ENCODE results near the gene EOLA1. TPM values are rescaled to one million over a fixed set of nuclear protein-coding genes. Genes with fewer than 3 reads are reported as not detected.
"Not testable (repeated sequence)": the region's sequence is repeated elsewhere in the genome, so short reads cannot be mapped to it uniquely, and the experiment has no call there.

EOLA1 gene
- total RNA-seq, 4 donors from 2014 or later: 9.7 to 20.7 (median 11.6) TPM

DNA sequence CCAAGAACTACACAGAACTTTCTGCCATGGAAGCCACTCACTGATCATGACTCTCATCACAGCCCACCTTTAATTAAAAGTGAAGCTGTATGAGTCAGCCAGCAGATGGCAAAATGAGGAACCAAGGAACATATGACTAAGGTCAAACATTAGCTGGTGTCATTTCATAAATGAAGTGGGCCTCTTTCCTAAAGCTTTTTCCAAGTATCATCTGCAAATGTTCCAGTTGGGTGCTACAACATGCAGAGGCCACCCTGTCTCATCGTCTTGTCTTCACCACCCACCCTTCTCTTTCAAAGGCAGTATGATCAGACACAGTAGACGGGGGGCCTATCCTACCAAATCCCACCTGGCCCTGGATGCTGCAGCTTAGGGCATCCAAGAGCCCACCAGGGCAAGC is 9.2 kb upstream of the EOLA1 start:
- H3K27me3 ChIP-seq: no peaks in the 10 kb centered on the region
- no peak for ATAC-seq
- H3K4me1 ChIP-seq: no peaks in the 10 kb centered on the region
- no peak overlapping the region for H3K4me3 ChIP-seq
- no peaks in the 10 kb centered on the region for H3K9me3 ChIP-seq
- TF ChIP-seq, protein P1, sequence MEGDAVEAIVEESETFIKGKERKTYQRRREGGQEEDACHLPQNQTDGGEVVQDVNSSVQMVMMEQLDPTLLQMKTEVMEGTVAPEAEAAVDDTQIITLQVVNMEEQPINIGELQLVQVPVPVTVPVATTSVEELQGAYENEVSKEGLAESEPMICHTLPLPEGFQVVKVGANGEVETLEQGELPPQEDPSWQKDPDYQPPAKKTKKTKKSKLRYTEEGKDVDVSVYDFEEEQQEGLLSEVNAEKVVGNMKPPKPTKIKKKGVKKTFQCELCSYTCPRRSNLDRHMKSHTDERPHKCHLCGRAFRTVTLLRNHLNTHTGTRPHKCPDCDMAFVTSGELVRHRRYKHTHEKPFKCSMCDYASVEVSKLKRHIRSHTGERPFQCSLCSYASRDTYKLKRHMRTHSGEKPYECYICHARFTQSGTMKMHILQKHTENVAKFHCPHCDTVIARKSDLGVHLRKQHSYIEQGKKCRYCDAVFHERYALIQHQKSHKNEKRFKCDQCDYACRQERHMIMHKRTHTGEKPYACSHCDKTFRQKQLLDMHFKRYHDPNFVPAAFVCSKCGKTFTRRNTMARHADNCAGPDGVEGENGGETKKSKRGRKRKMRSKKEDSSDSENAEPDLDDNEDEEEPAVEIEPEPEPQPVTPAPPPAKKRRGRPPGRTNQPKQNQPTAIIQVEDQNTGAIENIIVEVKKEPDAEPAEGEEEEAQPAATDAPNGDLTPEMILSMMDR (IDR thresholded peaks at IDR 0.05): no peak
- 83% methylated on average over 1 of the region's 2 CpGs; no CpG with 5 or more reads in 1 of the 2 donors for WGBS, 2 donors (ENCODE audit: low coverage in 1 of 2)
- H3K36me3 ChIP-seq: peaks cover 0 to 8% of the 10 kb centered on the region in 2 donors
- no peak overlapping the region for H3K27ac ChIP-seq

DNA sequence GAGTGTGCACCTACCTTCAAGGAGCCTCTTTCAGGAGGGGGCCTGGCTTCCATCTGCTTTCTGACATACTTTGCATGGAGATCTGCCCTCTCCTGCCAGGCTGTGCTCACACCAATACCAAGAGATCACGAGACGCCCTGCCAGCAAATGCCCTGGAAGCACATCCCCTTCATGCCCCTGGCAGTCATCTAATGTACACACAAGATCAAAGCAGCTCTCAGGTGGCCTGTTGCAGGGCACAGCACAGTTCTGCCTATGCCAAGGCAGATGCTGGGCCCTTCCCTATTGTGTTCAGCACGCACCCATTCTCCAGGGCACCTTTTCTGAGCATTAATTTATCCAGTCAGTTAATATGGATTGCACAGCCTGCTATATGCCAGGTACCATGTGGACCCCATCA is 7.9 kb upstream of the EOLA1 start:
- not testable (repeated sequence) for H3K27ac ChIP-seq, H3K4me3 ChIP-seq, ATAC-seq, H3K9me3 ChIP-seq, H3K27me3 ChIP-seq, H3K4me1 ChIP-seq, H3K36me3 ChIP-seq
- no CpG with 5 or more reads among the region's 3 CpGs for WGBS, 2 donors (ENCODE audit: low coverage in 1 of 2)

- not testable (repeated sequence) for H3K36me3 ChIP-seq, H3K4me1 ChIP-seq, ATAC-seq, H3K27ac ChIP-seq, H3K4me3 ChIP-seq, H3K27me3 ChIP-seq, H3K9me3 ChIP-seq
- no CpG with 5 or more reads among the region's 11 CpGs for WGBS, 2 donors (ENCODE audit: low coverage in 1 of 2)
Measured at GRCh38 chrX:149533999-149534398, 6.8 kb upstream of the EOLA1 start.

- H3K4me3 ChIP-seq, H3K36me3 ChIP-seq, H3K9me3 ChIP-seq, H3K27ac ChIP-seq, H3K27me3 ChIP-seq, ATAC-seq, H3K4me1 ChIP-seq: not testable (repeated sequence)
- 29 to 60% methylated on average over 1 to 2 of the region's 3 CpGs for WGBS, 2 donors (ENCODE audit: low coverage in 1 of 2)
Measured at GRCh38 chrX:149534926-149535602, 5.7 kb upstream of the EOLA1 start.

DNA sequence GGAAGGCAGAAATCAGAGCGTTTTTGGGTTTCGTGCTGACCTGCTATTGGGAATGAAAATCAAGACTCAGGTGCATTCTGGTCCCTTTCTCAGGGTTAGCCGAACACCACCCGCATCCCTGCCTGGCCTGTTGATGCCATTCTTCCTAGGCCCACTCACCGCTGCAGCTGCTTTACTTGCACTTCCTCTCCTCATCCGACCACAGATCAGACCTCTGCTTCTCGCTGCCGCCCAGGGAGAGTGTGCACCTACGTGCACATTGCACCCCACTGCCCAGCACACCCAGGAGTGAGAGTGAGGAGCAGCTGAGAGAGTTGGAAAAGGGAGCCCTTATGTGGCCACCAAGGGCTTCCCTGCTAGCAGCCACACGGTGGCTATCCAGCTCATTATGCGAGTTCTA is 3.3 kb upstream of the EOLA1 start:
- H3K27ac ChIP-seq, H3K4me3 ChIP-seq, H3K36me3 ChIP-seq, H3K27me3 ChIP-seq, H3K9me3 ChIP-seq, H3K4me1 ChIP-seq, ATAC-seq: not testable (repeated sequence)
- 80% methylated on average over 4 of the region's 11 CpGs; no CpG with 5 or more reads in 1 of the 2 donors for WGBS, 2 donors (ENCODE audit: low coverage in 1 of 2)

GRCh38 chrX:149539283-149540130 is 1.3 kb upstream of the EOLA1 start:
- TF ChIP-seq POLR2A (IDR thresholded peaks at IDR 0.05): no peak
- TF ChIP-seq, protein P1 (IDR thresholded peaks at IDR 0.05): no peak
- TF ChIP-seq POLR2AphosphoS5 (IDR thresholded peaks at IDR 0.05): peak; percentile 42
- peaks cover 0 to 3% of the 10 kb centered on the region in 2 donors for H3K36me3 ChIP-seq
- H3K9me3 ChIP-seq: no peaks in the 10 kb centered on the region
- peak overlapping the region; percentile 47 to 64 for H3K4me3 ChIP-seq
- 0 to 35% methylated on average over 6 to 18 of the region's 34 CpGs for WGBS, 2 donors (ENCODE audit: low coverage in 1 of 2)
- peak overlapping the region; percentile 25 to 92 (median 90) for H3K27ac ChIP-seq
- no peaks in the 10 kb centered on the region for H3K27me3 ChIP-seq
- H3K4me1 ChIP-seq: peaks cover 0 to 9% (median 5%) of the 10 kb centered on the region in 3 donors
- peak; percentile 81 for ATAC-seq

- ATAC-seq: peak; percentile 58
- peaks cover 0 to 2% of the 10 kb centered on the region in 2 donors for H3K36me3 ChIP-seq
- no peaks in the 10 kb centered on the region for H3K9me3 ChIP-seq
- H3K4me3 ChIP-seq: peak overlapping the region; percentile 51 to 64
- peaks cover 0 to 9% (median 5%) of the 10 kb centered on the region in 3 donors for H3K4me1 ChIP-seq
- 0% methylated on average over 3 of the region's 24 CpGs; no CpG with 5 or more reads in 1 of the 2 donors for WGBS, 2 donors (ENCODE audit: low coverage in 1 of 2)
- no peaks in the 10 kb centered on the region for H3K27me3 ChIP-seq
- H3K27ac ChIP-seq: peak overlapping the region; percentile 84 to 94 (median 92)
- TF ChIP-seq EP300 (IDR thresholded peaks at IDR 0.05): no peak
- TF ChIP-seq POLR2A (IDR thresholded peaks at IDR 0.05): no peak
- TF ChIP-seq, protein P1 (IDR thresholded peaks at IDR 0.05): no peak
- TF ChIP-seq POLR2AphosphoS5 (IDR thresholded peaks at IDR 0.05): no peak
Measured at GRCh38 chrX:149540131-149540620, 636 bp upstream of the EOLA1 start.
